Bronchial epithelial cell (primary cell): Measurements from ENCODE around the gene NEK11. TPM values are rescaled to one million over a fixed set of nuclear protein-coding genes. Genes with fewer than 3 reads are reported as not detected.

Experiments used
- DNase-seq: peaks from one replicate; pipeline ENCODE4 v3.0.0-alpha.2; 2010; ENCODE audit warnings: low read depth
- FAIRE-seq: peaks from 2 replicates; lab custom pipeline; 2011; peaks lifted over from hg19 to GRCh38; lab: Jason Lieb, UNC
- H3K27me3 ChIP-seq: 2 replicates; pipeline ENCODE4 v1.5.1; 2011; ENCODE audit warnings: low read length; ENCODE audit not compliant: control insufficient read depth, insufficient read depth
- H3K36me3 ChIP-seq: 2 replicates; pipeline ENCODE4 v1.5.1; 2011; ENCODE audit warnings: low read length; ENCODE audit not compliant: control insufficient read depth, insufficient read depth
- H3K4me3 ChIP-seq: 2 replicates; pipeline ENCODE4 v1.5.1; 2011; ENCODE audit warnings: mild to moderate bottlenecking, low read depth, low read length, control low read depth
- total RNA-seq: library from RNA; depleted of rRNA; stranded (reverse); fragments of >200 nt; gene quantifications from 2 replicates; pipeline ENCODE4 v1.2.1, GENCODE V29; 2014
- TF ChIP-seq, protein P1 (sequence below): IDR thresholded peaks from 2 replicates; pipeline ENCODE4 v1.5.1; 2011; ENCODE audit warnings: mild to moderate bottlenecking, moderate library complexity, low read length, control low read depth, inconsistent platforms; ENCODE audit not compliant: insufficient read depth, severe bottlenecking

Gene NEK11
- total RNA-seq, 1 donor from 2014 or later, result 2.1 TPM

GRCh38 chr3:131110087-131110486, 83.4 kb downstream of the NEK11 start:
- Histone ChIP-seq H3K27me3 (no peaks in the 10 kb centered on the region), H3K4me3 (no peak overlapping the region), H3K36me3 (no peaks in the 10 kb centered on the region)
- FAIRE-seq (no peak), DNase-seq (peak; percentile 65)
- TF ChIP-seq, protein P1, sequence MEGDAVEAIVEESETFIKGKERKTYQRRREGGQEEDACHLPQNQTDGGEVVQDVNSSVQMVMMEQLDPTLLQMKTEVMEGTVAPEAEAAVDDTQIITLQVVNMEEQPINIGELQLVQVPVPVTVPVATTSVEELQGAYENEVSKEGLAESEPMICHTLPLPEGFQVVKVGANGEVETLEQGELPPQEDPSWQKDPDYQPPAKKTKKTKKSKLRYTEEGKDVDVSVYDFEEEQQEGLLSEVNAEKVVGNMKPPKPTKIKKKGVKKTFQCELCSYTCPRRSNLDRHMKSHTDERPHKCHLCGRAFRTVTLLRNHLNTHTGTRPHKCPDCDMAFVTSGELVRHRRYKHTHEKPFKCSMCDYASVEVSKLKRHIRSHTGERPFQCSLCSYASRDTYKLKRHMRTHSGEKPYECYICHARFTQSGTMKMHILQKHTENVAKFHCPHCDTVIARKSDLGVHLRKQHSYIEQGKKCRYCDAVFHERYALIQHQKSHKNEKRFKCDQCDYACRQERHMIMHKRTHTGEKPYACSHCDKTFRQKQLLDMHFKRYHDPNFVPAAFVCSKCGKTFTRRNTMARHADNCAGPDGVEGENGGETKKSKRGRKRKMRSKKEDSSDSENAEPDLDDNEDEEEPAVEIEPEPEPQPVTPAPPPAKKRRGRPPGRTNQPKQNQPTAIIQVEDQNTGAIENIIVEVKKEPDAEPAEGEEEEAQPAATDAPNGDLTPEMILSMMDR, result no peak

DNA sequence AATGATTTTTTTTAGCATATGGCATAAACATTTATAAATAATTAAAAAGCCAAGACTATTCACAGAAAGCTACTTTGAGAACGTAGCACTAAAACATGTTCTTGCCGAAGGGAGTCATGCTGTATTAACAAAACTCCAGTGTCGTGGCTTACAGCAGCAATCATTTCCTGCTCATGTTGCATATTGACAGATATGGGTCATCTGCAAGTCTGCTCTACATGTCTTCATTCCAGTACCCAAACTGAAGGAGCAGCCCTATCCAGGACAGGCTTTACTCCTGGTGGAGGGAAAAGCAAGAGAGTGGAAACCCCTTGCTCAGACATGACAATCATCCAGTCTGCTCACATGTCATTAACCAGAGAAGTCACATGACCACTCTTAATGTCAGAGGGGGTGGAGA, 87.6 kb downstream of the NEK11 start:
- FAIRE-seq, result no peak
- TF ChIP-seq, protein P1, result no peak
- DNase-seq, result no peak
- Histone ChIP-seq H3K4me3 (no peak overlapping the region), H3K36me3 (no peaks in the 10 kb centered on the region), H3K27me3 (no peaks in the 10 kb centered on the region)

- TF ChIP-seq, protein P1, result no peak
- FAIRE-seq (no peak), DNase-seq (no peak)
- no peaks in the 10 kb centered on the region for H3K27me3 ChIP-seq
- H3K36me3 ChIP-seq, result no peaks in the 10 kb centered on the region
- no peak overlapping the region for H3K4me3 ChIP-seq
These were observed 99.0 kb downstream of the NEK11 start for GRCh38 chr3:131125684-131126083.

DNA sequence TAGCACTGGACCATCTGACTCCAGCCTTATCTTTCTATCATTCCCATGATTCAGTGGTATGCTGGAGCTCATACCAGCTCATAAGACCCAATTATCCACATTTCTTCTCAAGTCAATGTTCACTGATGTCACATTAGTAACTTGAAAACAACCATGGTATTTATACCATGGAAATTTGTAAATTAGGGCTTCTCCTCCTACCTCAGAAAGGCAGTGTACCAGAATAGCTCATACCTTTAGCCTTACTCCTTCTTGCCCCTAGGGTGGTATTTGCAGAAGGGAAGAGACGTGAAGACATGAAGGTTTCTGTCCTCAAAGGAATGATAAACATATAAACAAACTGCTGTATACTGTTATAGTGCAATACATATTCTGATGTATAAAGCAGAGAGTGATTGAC, 114.2 kb downstream of the NEK11 start:
- H3K27me3 ChIP-seq, result no peaks in the 10 kb centered on the region
- TF ChIP-seq, protein P1, result no peak
- no peaks in the 10 kb centered on the region for H3K36me3 ChIP-seq
- no peak overlapping the region for H3K4me3 ChIP-seq
- FAIRE-seq, result no peak
- no peak for DNase-seq

DNA sequence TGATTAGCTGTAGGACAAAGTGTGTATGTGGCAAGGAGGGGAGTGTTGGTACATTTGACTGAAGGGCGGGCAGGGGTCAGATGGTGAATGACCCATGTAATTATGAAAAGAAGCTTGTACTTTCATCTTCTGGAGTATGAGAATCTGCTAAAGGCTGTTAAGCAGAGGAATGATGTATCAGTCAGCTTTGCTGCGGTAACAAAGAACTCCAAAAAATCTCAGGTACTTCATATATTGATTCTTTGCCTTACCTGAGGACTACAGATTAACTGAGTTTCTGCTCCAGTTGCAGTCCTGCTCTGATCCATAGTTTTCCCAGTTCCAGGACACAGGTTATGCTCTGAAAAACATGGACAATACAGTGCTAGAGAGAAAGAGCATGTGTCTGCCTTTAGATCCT, 115.1 kb downstream of the NEK11 start:
- FAIRE-seq (no peak), DNase-seq (no peak)
- Histone ChIP-seq H3K4me3 (no peak overlapping the region), H3K27me3 (no peaks in the 10 kb centered on the region), H3K36me3 (no peaks in the 10 kb centered on the region)
- TF ChIP-seq, protein P1, result no peak

GRCh38 chr3:131142580-131142979, 115.9 kb downstream of the NEK11 start:
- no peaks in the 10 kb centered on the region for H3K36me3 ChIP-seq
- FAIRE-seq (no peak), DNase-seq (peak; percentile 1)
- H3K27me3 ChIP-seq, result no peaks in the 10 kb centered on the region
- TF ChIP-seq, protein P1, result no peak
- H3K4me3 ChIP-seq, result no peak overlapping the region
